Globus pallidus (tissue), 1 donor: Measurements from ENCODE around the gene CREBL2.
"Not testable (repeated sequence)": the region's sequence is repeated elsewhere in the genome, so short reads cannot be mapped to it uniquely, and the experiment has no call there.

Source experiments
- DNase-seq: peaks from one replicate; pipeline ENCODE4 v3.0.0-alpha.2; 2015; ENCODE audit warnings: low spot score

Gene CREBL2, protein sequence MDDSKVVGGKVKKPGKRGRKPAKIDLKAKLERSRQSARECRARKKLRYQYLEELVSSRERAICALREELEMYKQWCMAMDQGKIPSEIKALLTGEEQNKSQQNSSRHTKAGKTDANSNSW

DNA sequence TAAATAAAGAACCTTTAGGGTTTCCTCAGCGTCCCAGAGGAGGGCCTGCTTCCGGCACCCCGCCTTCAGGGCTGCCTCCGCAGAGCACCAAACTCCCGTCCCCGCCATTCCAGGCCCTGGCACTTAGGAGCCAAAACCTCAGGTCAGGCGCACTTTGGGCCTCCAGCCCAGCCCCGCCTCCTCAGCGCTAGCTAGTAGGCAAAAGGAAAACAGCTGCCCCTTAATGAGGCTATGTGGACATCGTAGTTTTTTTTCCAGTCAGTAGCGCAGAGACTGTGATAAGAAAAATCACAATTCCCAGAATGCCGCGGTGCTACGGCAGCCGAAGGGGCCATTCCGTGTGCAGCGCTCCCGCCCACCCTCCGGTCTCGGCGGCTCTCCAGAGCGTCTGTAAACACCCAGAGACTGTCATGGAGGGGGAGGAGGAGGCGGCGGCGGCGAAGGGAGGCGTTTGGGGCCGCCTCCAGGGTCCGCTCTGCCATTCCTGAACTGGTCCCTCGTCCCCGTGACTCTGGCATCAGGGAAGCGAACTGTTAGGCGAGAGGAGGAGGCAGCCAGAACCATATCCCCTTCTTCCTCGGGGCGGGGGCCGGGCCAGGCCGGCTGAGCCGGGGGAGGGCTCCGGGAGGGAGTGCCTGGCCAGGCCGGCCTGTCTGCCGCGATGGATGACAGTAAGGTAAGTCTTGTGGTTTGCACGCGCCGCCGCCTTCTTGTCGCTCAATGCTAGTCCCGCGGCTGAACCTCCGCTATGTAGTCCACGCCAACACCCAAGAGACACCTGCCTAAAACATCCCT, at the start of gene CREBL2:
TSS of gene CREBL2 (plus strand) at position 365 of the 795 bp plus-strand sequence. CDS start at position 662, 297 bp downstream.
- DNase-seq = peak; percentile 96

DNA sequence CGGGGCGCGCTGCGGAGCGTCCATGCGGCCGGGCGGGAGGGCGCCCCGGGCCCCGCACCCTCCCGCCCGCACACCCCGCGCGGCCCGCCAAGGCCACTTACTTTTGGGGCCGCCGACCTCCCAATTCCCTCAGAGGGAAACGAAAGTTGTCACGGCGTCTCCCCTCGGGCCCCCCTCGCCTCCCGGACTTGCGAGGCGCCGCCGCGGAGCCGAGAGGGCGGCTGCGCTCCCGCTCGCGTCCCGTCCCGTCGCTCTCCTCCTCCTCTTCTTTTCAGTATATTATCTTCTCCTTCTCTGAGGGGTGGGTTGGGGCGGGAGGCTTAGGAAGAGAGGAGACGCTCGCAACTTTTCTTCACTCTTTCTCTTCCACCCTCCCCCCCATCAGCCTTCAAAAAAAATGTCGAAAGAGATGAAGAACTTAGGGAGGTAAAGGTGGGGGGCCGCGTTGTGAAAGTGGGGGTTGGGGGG, 49.6 kb upstream of the CREBL2 start:
- peak; percentile 48 for DNase-seq

DNA sequence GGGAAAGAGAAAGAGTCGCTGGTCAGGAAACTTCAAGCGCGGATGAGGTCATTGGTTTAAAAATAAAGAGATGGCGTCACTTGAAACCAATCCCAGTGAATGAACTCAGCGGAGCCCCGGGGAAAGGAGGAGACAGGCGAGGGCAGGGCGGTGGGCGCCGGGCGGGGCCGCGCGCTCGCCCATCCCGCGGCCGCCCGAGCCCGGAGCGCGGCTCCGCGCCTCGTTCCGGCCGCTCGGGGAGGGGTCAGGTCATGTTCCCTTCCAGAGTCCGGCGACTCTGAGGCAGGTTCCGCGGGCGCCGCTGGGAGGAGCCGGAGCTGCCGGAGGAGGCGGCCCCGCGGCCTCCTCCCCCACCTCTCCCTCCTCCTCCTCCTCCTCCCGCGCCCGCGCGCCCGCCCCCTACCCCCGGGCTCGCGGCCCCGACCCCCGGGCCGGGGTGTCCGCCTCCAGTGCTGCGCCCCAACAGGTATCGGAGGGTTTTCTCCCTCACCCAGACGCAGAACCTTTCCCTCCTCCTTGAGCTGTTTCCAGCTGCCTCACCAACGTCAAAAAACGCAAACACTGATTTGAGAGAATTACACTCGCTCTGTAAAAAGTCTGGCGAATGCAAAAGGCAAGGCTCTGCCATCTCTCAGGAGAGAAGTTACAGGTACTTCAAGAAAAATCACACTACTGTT, 49.0 kb upstream of the CREBL2 start, which contains the start of gene DUSP16:
TSS of gene DUSP16 (minus strand) at position 279 of the 677 bp plus-strand sequence. CDS start 41,765 bp downstream, outside the sequence.
- DNase-seq = peak; percentile 98

DNA sequence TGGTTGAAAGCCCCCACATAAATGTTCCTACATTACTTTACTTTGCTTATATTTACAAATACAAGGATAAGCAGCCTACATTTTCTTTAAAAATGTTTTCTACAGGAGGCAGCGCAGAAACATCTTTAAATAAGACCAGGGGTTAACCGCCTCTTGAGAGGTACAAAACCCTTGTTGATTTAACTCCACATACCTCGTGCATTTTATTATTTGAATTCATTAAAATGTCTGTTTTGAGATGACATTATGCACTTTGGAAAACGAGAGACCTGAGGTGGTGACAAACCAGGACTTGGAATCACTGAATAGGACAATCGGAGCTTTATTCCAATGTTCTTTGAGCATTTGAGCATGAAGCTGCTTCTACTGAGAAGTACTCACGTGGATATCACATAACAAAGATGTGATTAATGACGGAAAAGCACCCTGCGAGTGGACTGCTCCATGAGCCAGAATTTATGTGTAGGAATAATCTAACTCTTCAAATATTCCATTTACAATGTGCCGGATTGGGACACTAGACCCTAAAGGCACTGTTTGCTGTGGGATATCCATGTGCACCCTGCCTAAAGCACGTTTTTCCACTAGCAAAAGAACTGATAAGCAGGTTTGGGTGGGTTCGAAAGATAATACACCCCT, 48.3 kb upstream of the CREBL2 start:
- peak; percentile 75 for DNase-seq

DNA sequence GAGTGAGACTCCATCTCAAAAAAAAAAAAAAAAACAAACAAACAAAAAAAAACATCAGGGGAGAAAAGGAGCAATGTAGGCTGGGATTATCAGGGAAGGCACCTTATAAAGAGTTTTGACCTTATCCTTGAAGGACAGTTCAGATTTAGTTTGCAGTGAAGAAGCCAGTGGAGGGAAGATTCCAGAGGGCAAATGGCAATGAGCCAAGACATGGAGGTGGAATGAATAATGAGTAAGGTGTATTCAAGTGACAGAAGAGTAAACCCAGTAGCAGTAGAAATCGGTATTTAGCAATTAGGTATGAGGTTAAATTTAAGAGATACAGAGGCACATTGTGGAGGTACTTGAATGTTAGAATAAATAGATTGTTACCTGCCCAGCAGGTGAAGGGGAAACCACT, 46.8 kb upstream of the CREBL2 start:
- no peak for DNase-seq

DNA sequence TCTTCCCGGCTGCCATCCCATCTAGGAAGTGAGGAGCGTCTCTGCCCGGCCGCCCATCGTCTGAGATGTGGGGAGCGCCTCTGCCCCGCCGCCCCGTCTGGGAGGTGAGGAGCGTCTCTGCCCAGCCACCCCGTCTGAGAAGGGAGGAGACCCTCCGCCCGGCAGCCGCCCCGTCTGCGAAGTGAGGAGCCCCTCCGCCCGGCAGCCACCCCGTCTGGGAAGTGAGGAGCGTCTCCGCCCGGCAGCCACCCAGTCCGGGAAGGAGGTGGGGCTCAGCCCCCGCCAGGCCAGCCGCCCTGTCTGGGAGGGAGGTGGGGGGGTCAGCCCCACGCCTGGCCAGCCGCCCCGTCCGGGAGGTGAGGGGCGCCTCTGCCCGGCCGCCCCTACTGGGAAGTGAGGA, 45.7 kb upstream of the CREBL2 start:
- DNase-seq = not testable (repeated sequence)

DNA sequence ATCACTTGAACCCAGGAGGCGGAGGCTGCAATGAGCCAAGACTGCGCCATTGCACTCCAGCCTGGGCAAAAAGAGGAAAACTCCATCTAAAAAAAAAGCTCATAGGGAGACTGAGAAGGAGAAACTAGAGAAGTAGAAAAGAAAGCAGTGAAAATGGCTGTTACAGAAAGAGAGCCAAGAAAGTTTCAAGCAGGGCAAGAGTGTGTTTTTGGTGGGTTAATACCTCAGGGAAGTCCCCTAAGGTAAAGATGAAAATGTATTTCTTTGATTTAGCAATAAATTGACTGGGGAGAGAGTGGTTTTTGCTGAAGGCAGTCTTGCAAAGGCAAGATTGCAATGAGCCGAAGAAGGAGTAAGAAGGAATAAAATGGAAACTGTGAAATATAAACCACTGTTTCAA, 39.0 kb upstream of the CREBL2 start:
- DNase-seq = no peak

DNA sequence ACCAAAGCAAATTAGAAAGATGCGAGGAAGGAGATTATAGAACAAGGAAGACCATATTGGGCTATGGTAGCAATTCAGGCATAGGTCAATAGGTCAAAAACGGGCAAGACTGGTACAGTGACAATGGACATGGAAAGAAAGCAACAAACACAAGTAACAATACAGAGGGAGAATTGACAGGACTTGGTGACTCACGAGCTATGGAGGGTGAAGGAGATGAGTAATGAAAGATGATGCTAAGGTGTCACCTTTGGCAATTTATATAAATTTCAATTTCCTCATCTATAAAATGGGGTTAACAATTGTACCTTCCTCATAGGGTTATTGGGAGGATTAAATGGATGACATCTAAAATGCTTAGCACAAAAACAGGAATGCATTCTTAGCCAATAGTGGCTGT, 33.9 kb upstream of the CREBL2 start:
- no peak for DNase-seq

DNA sequence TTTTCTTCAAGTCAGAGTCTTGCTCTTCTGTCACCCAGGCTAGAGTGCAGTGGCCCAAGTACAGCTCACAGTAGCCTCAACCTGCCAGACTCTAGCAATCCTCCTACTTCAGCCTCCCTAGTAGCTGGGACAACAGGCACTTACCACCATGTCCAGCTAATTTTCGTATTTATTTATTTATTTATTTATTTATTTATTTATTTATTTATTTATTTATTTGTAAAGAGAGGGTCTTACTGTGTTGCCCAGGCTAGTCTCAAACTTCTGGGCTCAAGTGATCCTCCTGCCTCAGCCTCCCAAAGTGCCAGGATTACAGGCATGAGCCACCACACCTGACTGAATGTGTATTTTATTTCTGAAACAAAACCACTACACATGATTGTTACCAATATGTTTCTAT, 31.0 kb upstream of the CREBL2 start:
- DNase-seq = not testable (repeated sequence)

DNA sequence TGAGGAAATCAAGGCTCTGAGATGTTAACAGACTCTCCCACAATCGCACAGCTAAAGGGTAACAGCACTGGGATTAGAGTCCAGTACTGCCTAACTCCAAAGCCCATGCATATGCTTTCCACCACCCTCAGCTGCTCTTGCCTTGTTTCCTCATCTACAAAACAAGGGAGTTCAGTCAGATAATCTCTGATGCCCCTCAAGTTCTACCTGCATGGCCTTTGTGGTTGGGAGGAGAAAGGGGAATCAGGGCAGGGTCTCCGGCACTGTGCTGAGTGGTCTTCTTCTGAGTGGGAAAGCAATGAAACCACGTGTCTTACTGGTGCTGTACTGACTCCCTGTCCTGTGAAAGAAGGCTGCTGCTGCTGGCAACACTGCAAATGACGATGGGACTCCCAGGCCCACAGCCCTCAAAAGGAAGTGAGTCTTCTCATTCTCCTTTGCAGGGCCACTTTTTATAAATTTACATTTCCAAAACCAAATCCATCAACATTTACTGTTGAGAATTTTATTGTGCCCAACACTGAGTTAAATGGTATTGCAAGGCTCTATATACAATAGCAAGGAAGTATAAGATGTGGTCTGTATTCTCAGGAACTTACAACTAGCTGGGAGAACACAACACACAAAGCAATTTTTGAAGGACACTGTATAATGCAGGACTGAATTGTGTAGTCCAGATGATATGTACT, 29.3 kb upstream of the CREBL2 start:
- DNase-seq = no peak

DNA sequence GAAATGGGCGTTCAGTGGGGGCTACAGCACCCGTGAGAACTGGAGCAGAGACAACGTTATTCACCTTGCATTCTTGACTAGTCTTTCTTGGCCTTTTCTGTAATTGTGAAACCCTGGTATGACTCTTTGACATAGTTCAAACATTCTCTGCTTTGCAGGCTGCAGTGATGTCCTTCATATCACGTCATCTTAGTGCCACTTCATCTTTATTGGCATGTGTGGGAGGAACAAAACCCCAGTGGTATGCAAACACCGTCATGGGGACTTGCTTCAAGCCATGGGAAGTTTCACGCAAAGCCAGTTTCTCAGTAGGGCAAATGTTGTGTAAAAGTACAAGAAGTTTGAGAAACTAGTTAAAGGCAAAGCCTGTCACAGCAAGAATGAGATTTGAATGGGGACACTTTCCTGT, 28.8 kb upstream of the CREBL2 start:
- no peak for DNase-seq

DNA sequence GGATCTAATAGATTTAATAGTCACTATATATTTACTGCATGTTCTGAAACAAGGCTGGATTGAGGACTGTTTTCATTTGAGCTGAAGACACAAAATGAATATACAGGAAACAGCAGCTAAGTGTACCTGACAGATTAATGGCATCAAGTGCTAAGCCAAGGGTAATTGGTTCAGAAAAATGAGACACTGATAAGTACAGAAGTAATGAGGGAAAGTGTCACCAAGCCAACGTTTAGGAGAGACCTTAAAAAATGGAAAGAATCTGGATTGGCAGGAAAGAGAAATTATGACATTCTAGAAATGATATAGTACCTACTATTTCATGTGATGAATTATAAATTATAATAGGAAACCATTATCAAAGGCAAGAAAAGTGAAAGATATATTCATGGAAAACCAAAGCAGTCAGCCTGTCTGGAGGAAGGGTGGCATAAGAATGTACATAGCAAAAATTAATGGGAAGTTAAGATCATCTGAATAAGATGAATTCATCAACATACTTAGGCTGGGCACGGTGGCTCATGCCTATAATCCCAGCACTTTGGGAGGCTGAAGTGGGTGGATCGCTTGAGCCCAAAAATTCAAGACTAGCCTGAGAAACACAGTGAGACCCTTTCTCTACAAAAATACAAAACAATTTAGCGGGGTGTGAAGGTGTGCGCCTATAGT, 28.0 kb upstream of the CREBL2 start:
- DNase-seq = no peak

DNA sequence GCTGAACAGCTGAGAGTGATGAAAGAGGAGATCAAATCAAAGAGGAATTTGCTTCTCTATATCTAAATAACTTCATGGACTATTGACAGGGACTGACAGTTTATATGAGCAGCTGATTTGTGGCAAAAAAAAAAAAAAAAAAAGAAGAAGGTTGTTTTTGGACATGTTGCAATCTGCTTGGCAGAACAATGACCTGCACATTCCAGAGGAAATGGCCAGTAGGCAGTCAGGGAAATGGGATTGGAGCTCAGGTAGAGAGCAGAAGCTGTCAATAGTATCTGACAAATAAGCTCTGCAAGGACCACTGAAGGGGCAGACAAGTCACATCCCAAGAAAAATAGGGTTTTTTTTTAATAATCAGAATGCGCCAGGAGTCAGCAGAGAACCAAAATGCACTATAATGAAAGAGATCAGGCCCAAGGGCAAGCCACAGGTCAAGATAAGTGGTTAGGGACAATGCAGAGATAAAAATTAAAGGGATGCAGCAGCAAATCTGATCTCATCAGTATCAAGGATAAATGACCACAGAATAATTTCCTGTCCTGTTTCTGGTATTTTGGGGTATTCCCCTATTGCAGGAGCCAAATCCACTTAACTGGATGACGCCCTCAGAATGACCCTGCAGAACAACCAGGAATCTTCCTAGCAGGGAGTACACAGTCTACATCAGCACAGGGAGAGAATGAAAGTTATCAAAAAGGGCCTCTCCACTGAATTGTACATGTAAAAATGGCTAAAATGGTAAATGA, 26.4 kb upstream of the CREBL2 start:
- DNase-seq = no peak

DNA sequence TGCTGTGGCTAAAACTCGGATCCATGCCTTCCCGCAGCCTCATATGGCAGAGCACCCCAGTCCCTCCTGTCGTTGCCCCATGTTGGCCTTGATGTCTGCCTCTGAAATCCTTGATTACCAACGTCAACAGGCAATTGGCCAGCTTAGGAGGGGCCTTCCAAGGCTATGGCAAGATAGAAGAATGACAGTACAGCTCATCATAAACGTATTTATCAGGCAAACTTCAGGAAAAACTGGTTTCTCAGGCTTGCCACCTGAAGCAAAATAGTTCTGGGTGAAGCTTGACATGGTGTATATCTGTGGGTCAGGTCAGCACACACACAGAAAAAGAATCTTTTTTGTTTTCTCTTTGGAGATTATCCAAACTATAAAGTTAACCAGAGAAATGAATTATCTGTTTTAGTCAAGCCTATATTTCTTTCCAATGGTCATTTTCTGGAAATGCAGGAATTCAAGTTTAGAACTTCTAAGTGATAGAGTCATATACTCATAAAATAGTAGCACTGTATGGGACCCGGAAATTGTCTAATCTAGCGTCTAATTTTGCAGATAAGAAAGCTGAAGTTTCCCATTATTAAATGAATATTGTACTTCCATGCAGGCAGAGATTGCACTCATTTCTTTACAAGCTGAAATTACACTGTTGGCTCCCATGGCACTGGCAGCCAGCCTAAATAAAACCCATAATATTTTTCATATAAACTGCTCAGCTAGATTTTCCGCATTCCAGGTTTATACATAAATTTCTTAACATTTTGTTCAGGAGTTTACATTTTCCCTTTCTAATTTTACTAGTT, 24.6 kb upstream of the CREBL2 start:
- DNase-seq = no peak

DNA sequence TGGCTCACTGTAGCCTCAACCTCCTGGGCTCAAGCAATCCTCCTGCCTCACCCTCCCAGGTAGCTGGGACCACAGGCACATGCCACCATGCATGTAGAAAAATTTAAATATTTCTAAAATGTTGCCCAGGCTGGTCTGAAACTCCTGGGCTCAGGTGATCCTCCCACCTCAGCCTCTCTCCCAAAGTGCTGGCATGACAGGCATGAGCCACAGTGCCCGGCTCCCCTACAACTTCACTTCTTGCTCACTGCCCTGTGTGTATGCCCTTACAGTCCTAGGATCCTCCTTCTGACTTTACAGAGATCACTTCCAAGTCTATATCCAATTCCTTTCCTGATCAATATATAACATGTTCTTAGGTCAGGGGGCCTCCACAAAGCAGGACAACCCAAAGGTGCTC, 23.8 kb upstream of the CREBL2 start:
- DNase-seq = no peak

DNA sequence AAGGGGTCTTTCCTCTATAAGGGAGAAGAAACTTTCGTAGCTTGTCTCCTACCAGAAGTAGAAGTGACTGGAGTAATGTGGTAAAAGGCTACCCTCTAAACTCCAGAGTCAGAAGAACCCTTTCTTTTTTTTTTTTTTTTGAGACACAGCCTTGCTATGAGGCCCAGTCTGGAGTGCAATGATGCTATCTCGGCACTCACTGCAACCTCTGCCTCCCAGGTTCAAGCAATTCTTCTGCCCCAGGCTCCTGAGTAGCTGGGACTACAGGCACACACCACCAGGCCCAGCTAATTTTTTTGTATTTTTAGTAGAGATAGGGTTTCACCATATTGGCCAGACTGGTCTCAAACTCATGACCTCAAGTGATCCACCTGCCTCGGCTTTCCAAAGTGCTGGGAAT, 23.2 kb upstream of the CREBL2 start:
- DNase-seq = not testable (repeated sequence)

DNA sequence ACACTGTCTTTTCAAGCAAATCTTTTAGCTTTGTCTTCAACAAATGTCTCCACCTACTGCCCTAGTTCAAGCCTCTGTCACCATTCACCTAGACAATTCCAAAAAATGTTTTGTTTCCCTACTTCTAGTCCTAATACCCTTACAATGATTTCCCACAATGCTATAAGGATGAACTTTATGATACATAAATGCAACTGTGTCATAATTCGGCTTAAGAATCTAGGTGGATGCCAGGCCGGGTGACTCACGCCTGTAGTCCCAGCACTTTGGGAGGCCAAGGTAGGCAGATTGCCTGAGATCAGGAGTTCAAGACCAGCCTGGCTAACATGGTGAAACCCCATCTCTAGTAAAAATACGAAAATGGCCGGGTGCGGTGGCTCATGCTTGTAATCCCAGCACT, 20.7 kb upstream of the CREBL2 start:
- no peak for DNase-seq

DNA sequence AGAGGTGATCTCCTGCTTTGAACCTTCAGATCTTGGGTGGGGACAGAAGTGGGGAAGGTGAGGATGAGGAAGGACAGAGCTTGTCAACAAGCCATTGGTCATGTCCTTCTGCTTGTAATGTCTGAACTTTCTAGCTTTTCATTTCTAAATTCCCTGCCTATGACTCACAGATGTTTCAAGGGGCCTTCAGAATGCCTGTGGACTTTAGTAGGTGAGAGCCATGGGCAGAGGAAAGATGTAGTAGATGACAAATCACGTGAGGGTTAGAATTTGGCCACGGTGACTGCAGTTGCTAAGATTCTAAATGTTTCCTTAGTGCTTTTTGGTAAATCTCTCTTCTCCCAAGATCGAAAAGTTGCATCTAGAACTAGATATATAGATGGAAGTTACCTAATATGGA, 18.7 kb upstream of the CREBL2 start:
- no peak for DNase-seq

DNA sequence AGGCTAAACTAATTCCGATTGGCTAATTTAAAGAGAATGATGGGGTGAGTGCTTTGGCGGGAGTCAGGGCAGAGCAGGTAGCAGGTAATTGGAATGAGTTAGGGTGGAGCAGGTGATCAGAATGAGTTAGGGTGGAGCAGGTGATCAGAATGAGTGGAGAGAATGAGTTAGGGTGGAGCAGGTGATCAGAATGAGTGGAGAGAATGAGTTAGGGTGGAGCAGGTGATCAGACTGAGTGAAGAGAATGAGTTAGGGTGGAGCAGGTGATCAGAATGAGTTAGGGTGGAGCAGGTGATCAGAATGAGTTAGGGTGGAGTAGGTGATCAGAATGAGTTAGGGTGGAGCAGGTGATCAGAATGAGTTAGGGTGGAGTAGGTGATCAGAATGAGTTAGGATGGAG, 15.7 kb upstream of the CREBL2 start:
- not testable (repeated sequence) for DNase-seq

DNA sequence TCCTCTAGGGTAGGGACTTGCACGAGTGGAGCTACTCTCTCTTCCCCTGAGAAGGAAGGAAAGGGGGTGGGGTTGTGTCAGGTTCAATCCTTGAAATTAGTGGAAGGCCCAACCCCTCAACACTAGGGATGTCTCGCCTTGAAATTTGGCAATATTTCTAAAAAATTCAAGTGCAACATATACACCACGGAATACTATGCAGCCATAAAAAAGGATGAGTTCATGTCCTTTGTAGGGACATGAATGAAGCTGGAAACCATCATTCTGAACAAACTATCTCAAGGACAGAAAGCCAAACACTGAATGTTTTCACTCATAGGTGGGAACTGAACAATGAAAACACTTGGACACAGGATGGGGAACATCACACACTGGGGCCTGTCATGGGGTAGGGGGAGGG, 15.1 kb upstream of the CREBL2 start:
- DNase-seq = not testable (repeated sequence)
